HG03439 (cell line): ENCODE data around the gene TMEM204.

Experiments used
- ATAC-seq: cut with Tn5 transposase; IDR thresholded peaks from one replicate; pipeline ENCODE4 v1.9.1; 2021; ENCODE audit warnings: mild to moderate bottlenecking, moderate library complexity; ENCODE audit not compliant: unreplicated experiment

TMEM204 gene

DNA sequence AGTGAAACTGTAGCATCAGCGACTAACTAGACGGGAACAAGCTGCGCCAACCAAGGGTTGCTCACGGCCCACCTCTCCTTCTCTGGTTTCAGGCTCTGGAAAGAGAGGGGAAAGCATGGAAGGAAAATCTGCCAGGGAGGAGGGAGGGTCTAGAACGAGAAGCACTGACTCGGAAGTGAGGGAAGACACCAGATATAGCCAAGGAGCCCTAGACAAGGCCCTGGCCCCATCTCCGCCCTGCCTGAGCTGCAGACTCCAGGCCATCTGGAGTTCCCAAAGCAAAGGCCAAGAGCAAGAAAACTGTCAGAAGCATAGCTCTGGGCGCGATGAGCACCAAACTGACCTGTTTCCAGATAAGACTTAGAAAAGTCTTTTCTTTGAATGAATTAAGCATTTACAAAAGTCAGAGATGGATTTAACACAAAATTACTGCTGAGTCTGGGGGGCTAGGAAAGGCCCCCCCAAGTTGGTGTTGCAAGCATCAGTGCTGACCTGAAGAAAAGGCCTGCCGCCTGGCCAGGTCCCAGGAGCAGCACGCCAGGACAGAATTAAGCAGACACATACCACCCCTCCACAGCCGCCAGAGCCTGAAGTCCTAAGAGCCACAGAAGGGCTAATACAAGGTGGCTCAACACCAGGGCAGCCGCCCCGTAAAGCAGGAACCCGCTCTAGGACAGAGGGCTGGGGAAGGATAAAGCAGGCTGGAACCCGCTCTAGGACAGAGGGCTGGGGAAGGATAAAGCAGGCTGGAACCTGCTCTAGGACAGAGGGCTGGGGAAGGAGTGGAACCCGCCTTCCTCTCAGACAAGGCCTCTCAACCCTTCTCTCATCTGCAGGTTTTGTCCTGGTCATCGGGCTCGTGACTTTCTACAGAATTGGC, 20.7 kb downstream of the TMEM204 start:
- ATAC-seq, result no peak

DNA sequence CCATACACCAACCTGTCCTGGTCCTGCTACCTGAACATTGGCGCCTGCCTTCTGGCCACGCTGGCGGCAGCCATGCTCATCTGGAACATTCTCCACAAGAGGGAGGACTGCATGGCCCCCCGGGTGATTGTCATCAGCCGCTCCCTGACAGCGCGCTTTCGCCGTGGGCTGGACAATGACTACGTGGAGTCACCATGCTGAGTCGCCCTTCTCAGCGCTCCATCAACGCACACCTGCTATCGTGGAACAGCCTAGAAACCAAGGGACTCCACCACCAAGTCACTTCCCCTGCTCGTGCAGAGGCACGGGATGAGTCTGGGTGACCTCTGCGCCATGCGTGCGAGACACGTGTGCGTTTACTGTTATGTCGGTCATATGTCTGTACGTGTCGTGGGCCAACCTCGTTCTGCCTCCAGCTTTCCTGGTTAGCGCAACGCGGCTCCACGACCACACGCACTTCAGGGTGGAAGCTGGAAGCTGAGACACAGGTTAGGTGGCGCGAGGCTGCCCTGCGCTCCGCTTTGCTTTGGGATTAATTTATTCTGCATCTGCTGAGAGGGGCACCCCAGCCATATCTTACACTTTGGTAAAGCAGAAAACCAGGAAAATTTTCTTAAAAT, 21.5 kb downstream of the TMEM204 start:
- no peak for ATAC-seq

DNA sequence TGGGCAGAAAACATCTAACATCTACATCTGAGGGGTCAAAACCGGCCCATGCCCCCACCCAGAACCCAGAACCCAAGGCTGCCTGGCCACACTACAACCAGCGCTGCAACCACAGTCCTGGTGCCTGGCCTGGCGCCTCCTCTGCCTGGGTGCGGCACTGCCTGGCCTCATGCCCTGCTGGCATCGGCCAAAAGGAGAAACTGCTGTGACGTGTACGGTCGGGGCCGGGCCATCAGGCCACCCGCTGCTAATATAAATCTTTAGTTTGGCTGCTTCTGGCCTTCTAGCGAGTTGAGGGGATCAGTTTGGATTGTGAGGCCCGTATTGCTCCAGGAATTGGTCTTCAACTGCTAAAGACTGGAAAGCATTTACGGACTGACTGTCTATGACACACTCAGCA, 22.8 kb downstream of the TMEM204 start:
- no peak for ATAC-seq

DNA sequence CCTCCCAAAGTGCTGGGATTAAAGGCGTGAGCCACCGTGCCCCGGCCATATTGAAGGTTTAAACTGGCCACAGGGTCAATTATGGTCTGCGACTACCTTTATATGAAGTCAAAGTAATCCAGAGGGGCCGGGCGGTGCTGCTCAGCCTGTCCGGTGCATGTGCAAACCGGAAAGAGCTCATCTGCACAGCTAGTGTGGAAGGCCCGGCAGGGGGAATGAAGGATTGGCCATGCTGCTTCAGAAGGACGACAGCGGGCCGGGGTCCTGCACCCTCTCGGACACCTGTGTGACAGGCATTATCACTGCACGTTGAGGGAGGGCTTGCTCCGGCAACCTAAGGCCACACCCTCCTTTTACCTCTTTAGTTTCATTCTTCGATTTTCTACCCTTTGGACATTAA, 23.6 kb downstream of the TMEM204 start:
- no peak for ATAC-seq

DNA sequence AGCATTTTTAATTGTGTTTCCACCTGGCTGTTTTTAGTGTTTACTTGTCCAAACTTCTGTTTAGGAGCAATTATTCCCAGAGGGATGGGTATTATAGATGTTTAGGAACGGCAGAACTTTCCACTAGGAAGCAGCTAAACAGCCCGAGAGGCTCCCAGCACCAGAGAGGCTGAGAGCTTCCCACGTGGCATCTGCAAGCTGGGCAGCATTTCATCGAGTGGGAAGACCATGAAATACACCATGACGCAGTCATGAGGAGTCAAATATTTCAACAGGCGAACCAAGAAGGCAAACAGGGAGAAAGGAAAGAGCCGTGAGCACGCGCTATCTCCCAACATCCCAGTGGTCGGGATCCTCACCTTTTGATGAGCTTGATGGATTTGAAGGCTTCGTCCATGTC, 24.1 kb downstream of the TMEM204 start:
- ATAC-seq, result no peak

DNA sequence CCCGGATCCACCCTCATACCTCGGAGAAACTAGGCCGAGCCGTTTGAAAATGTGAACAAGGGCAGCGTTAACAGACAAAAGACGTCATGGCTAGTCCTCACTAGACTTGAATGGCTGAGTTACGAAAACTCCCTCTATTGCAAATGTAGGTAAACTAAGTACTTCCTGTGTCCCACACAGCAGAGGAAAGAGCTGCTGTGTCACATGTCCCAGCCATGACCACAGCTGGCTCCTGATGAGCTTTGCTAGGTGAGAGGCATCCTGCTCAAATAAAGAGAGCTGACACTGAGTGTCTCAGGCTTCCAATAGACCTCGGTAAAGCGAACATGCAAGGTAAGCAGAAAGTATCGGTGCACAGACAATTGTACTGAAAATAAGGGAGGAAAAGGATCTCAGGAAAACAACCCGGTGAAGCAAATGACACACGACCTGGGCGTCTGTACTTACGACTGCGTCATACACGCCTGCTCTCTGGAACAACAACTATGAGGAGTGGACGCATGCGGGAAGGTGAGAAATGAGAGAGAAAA, 26.0 kb downstream of the TMEM204 start:
- ATAC-seq, result no peak

DNA sequence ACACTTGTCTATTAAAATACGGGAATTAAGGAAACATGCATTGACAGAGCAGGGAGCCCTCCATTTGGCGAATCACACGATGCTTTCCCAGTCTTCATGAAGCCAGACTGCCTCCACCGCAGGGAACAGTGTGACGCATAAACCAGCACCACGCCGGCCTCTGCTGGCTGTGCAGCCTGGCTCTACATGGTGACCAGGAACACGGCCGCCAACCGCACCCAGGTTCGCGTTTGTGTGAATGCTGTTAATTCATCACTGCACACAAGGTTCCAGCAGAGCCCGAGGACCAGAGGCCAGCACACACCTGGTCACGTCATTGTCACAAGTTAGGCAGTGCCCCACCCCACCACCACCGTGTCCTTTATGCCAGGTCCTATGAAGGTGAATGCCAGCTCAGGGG, 26.7 kb downstream of the TMEM204 start:
- no peak for ATAC-seq

DNA sequence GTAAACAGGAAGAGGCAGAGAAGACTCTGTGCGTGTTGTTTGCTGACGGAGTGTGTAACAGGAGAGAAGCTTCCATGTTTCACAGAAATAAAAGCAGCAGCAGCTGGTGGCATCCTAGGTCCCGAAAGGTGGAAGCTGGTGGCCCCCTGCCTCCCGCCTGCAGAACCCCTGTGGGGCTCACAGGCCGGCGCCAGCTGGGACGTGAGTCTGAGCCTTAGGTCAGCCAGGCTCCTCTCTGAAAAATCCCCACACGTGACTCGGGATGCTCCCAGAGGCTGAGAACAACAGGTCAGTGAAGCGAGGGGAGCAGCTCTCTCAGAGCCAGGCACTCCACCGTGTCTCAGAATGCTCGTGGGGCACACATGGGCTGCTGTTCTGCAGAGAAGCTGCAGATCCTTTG, 27.4 kb downstream of the TMEM204 start:
- ATAC-seq, result no peak

DNA sequence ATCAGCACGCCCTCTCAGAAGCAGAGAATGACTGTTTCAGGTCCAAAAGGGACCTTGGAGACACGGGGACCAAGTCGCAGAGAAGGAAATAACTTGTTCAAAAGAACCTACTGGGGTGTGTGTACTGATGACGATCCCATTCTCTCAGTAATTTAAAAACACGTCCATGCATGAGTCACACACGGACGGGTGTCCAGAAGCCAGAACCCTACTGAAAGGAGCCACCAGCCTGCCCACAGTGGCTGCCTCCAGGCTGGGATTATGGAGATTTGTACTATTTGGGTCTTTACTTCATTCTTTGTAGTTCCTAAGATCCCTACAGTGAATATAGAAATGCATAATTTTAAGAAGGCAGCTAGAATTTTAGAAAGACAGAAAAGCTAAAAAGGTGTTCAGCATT, 27.8 kb downstream of the TMEM204 start:
- ATAC-seq, result no peak

DNA sequence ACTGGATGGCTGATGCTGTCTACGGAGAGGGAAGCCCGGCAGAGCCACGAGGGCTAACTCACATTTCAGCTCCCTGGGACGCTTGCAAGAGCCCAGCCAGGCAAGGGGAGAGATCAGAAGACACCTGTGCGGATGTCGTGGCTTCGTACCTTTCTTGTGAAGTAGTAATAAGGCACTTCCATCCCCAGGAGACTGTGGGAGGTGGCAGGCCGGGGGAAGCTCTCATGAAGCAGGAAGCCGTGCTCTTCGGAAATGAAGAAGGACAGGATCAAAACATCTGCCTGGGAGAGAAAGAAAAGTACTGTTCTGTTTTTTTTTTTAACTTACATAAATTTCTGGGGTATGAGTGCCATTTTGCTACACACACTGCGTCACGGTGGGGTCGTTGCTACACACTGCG, 28.4 kb downstream of the TMEM204 start:
- ATAC-seq, result no peak

DNA sequence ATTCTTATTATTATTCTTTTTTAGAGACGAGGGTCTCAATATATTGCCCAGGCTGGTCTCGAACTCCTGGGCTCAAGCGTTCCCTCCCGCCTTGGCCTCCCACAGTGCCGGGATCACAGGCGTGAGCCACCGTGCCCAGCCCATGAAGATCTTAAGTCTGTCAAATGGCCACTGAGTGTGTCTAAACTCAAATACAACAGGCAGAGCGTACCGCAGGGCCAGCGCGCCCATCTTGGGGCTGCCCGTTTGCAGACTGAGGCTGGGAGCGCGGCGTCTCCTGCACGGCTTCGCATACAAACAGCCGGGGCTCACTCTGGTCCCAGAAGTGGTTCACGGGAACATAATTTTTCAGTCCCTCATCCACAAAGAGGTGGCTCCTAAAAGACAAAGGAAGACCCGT, 30.3 kb downstream of the TMEM204 start:
- no peak for ATAC-seq

DNA sequence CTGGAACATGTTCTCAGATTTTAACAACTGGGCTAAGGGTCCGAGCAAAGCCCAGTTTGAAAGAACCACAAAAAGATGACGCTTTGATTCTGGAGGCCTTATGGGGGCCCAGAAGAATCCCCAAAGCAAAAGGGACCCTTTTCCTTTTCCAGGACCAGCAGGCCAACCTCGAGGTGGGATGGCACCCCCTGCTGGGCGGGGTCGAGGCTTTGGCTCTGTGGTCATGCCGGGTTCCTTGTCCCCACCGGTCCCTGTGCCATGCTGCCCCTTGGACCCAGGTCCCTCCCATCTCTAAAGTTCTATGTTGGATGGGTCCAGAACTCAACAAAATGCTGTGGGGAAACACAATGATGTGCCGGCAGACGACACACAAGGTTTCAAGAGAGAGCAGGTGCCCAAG, 30.9 kb downstream of the TMEM204 start:
- ATAC-seq, result no peak

DNA sequence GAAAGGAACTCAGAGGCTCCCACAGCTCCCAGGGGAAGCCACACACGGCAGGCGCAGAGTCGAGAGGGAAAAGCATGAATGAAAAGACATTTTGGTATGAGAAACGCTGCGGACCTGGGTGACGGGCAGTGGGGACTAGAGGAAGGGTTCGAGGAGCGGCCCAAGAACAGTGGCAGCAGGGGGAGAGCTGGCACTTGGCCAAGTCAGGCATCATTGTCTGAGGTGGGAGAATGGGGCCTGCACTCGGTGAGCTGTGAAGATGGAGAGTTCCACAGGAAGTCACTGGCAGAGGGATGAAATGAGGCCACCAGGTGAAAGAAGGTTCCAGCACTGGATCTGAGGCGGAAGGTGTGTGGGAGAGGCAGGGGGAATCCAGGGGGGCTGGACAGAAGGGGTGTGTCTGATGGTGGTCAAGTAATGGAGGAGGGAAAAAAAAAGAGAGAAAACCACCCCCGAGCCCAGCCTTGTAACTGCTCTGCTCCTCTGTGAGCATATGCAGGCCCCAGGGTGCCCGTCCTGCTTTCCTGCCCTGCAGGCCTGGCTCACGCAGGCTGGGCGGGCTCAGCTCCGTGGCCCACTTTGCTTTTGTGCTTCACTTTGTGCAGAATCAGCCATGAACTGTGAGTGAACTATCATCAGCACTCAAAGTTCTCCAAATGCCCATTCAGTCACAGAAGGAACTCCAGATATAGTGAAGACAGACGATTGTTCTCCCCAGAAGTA, 31.8 kb downstream of the TMEM204 start:
- ATAC-seq, result no peak

DNA sequence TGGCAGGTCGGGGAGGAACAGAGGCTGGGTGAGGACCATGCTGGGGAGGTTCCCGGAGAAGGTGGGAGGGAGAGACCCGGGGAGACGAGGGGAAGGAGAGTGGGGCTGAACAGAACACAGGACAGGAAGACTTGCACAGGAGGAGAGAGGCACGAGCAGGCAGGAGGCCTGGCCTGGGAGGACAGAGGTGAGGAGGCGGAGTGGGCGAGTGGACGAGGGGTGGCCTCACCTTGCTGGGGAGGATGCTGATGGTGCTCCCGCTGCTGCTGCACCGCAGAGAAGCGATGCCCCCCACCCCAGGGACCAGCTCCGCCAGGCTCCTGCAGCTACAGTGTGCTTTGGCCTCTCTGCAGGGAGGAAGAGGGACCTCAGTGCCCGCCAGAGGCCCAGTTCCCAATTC, 34.5 kb downstream of the TMEM204 start:
- no peak for ATAC-seq

DNA sequence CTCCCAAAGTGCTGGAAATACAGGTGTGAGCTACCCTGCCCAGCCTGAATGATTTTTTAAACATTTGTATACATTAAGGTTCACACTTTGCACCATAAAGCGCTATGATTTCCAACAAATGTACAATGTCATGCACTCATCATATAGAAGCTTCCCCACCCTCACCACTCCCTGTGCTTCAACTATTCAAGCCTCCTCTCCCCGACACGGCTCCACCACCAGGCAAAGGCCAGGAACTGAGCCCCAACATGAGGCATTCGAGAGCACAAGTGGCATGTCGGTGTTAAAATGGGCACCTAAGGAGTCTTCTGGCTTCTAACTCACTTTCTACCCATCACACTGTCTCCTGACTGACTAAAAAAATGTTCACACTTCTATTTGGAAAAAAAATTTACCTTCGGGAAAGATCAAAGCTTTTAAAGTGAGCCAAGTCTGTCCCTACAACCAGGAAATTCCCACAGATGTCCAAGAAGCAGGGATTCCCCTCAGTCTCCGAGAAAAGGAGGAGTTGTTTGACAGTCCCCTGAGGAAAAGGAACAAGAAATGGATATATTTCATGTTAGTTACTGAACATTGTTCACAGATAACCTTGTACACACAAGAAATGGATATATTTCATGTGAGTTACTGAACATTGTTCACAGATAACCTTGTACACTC, 37.7 kb downstream of the TMEM204 start:
- no peak for ATAC-seq

DNA sequence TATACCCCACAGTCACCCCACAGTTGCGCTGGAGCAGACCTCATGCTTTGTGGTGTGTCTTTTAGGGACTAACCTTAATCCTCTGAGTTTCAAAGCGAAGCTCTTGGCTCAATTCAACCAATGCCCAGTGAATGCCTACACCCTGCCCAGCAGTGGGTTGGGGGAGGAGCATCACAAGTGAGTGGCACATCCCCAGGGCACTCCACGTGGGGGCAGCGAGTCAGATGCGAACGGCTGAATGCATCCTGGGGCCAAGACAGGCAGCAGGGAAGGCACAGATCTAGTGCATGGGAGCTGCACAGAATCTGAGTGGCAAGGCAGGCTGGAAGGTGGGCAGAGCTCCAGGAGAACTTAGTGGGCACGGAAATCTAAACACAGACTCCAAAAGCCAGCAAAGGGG, 39.2 kb downstream of the TMEM204 start:
- no peak for ATAC-seq

DNA sequence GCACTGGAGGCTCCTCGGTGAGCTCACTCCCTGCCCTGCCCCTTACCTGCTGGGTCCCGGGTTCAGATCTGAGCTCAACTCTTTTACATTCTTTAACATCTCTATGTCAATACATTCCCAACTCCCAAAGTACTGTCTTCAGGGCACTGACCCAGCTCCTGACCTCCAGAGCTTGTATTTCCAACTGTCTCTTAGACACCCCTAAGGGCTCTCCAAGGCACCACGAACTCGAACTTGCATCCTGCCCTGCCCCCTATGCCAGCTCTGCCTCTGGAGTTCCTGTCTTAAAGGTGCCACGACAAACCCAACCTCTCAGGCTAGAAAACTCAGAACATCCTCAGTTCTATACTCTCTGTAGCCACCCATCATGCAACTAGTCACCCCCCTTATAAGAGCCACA, 39.8 kb downstream of the TMEM204 start:
- no peak for ATAC-seq

DNA sequence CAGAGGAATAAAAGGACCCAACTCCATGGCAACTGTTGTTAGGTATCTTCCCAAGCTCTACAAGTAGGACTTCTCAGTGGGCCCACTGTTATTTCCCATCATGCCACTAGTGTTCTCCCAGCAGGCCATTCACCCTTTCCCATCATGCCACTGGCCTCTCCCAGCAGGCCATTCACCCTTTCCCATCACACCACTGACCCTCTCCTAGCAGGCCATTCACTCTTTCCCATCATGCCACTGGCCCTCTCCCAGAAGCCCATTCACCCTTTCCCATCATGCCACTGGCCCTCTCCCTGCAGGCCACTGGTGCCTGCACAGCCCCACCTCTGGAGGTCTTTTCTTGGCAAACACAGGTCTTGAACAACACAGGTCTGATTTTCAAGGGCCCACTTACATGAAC, 42.1 kb downstream of the TMEM204 start:
- no peak for ATAC-seq

DNA sequence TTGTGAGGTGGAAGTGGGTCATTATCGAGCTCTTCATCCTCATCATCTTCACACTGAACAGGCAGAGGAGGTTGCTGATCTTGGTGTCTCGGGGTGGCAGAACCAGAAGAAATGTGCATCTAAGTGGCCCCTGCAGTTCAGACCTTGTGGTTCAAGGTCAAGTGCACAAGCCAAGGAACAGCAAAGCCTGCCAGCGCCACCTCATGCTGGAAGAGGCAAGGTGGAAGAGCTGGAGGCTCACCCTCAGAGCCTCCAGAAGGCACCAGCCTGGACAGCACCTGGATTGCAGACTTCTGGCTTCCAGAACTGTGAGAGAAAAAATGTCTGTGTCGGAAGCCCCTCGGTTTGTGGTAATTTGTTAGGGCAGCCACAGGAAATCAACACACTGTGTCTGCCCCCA, 45.7 kb downstream of the TMEM204 start:
- no peak for ATAC-seq

DNA sequence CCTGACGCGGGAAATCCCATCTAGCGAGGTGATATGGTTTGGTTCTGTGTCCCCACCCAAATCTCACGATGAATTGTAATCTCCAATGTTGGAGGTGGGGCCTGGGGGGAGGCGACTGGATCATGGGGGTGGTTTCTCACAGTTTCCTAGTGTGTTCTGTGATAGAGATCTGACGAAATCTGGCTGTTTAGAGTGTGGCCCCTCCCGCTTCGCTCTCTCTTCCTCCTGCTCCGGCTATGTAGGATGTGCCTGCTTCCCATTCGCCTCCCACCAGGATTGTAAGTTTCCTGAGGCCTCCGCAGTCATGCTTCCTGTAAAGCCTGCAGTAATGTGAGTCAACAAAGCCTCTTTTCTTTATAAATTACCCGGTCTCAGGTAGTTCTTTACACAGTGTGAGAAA, 46.8 kb downstream of the TMEM204 start:
- ATAC-seq, result no peak

DNA sequence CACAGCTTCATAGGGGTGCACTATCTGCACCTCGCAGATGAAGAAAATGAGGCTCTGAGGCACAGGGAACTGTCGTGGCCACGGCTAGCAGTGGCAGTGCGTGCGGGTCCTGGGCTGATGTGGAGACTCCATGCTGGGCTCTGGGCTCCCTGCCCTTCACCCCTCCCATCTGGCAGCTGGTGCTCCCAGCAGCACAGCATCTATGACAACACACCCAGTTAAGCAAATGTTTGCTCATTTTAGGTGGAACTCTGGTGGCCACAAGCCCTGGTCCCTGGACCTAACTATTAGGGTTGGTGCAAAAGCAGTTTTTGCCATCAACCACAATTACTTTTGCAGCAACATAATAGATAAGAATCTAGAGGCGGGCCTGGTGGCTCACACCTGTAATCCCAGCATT, 47.5 kb downstream of the TMEM204 start:
- no peak for ATAC-seq
